Inferior parietal cortex (tissue), 1 donor: ENCODE results near the gene CD151.

ENCODE experiments used
- DNase-seq: peaks from one replicate; pipeline ENCODE4 v3.0.0-alpha.2; 2016; ENCODE audit errors: extremely low spot score

CD151 gene

DNA sequence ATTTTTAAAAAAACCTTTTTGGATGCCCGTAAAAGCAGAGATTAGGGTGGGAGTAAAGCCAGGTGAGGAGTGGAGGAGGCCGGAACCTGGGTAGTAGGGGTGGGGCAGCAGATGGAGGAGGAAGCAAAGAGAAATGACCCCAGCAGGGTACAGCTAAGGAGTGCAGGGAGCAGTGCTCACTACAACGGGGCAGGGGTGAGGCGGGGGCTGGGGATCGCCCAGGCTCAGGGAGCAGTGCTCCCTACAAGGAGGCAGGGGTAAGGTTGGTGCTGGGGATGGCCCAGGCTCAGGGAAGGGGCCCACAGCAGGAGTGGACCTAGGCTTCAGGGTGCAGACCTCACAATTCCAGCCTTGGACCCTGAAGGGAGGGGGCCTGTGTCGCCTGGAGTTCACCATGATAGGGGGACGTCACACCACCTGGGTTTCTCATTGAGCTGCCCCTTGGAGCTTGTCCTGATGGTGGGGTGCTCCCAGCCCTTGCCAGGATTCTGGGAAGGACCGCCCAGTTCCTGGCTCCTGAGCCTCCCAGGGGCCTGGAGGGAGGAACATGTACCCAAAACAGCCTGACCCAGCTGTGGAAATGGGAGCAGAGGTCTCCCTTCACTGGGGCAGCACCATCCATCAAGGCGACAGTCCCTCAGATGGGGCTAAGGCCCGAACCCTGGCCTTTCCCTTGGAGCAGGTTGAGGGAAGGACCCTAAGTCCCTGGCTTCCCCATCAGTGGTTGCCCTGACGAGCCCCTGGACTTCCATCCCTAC, 16.9 kb upstream of the CD151 start:
- DNase-seq = no peak

DNA sequence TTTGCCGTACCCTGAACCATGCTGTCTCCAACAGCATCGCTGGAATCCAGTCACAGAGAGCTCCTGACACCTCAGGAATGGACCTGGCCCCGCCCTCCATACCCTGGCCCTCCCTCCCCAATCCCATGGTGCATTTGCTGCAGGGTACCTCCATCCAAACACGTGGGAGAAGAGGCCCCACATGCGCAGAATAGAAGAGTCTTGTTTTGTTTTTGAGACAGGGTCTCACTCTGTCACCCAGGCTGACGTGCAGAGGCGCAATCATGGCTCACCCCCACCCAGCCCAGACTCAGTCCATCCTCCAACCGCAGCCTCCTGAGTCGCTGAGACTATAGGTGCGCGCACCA, 16.3 kb upstream of the CD151 start:
- no peak for DNase-seq

DNA sequence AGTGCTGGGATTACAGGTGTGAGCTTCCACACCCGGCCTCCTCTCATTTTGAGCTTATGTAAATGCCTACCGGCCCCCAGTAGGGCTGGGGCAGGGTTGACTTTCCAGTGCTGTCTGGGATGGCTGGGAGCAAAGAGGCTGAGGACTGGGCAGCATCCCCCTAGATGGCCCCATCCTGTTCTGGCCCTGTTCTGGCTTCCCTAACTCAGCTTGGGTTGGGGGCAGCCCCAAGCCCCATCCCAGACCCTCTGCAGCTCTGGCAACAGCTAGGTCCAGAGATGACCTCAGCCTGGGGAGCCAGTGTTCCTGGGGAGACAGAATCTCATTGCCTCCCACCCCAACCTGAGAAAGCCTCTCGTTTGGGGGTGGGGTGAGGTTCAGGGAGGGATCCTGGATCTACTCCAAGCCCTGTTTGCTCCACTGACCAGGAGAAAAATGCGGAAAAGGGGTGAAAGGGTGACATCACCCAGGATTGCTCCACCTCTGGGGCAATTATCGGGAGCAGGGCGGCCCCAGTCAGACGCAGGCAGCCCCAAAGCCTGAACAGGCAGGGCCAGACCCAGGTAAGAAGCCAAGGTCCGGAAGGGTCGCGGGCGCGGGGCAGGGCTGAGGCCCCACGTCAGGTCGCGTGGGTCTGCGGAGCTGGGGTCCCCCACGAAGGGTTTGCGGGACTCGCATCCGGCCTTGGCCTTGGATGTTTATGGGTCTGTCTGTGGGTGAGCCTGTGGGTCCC, 14.2 kb upstream of the CD151 start, which contains the start of gene PNPLA2:
PNPLA2 (plus strand) TSS at position 519 of the 733 bp plus-strand sequence. CDS start 805 bp downstream, outside the sequence.
- no peak for DNase-seq

DNA sequence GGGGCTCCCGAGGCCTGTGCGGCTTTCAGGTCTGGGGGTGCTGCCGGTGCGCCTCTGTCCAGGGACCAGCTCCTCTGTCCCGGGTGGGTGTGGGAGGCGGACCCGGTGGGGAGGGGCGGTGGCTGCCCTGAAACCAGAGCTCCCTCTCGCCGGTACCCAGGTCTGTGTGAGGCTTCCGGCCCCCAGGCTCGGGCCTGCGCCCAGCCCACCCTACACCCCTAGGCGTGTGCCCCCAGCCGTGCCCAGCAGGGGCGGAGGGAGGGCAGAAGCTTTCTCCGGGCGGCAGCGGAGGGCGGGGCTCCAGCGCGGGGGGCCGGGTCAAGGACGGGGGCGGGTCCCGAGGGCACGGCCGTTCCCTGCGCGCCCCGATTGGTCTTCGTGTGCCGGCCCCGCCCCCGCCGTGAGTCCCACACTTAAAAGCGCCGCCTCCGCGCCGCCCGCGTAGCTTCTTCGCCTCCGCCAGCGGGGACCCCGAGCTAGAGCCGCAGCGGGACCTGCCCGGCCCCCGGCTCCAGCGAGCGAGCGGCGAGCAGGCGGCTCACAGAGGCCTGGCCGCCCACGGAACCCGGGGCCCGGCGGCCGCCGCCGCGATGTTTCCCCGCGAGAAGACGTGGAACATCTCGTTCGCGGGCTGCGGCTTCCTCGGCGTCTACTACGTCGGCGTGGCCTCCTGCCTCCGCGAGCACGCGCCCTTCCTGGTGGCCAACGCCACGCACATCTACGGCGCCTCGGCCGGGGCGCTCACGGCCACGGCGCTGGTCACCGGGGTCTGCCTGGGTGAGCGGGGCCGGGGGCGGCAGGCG, 13.4 kb upstream of the CD151 start:
- DNase-seq = peak; percentile 81

DNA sequence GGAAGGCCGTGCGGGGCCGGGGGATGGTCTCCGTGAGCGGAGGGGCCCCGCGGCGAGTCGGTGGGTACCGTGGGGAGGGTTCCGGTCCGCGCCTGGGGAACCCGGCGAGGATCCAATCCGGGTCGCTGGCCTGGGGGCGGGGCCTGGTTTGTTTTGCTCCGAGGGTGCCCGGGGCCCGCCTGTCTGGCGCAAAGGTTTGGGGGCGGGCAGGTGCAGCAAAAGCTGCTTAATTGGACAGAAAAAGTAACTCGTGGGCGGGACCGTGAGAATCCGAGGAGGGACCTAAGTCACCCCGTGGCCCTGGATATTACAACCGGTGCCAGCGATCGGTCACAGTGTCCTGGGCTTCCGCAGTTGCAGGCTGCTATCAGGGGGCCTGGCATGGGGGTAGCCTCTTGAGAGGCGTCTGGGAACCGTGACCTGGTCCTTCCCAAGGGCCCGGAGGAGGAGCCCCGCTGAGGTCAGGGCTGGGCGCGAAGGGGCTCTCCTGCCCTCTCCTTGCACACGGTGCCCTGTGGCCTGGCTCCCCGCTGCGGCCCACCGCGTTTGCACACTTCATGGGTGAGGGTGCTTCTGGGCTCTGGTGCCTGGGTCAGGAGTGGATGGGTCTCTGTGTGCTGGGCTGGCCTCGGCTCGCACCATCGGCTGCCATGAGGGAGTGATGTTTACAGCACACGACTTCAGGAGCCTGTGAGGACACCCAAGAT, 12.7 kb upstream of the CD151 start:
- peak; percentile 57 for DNase-seq

DNA sequence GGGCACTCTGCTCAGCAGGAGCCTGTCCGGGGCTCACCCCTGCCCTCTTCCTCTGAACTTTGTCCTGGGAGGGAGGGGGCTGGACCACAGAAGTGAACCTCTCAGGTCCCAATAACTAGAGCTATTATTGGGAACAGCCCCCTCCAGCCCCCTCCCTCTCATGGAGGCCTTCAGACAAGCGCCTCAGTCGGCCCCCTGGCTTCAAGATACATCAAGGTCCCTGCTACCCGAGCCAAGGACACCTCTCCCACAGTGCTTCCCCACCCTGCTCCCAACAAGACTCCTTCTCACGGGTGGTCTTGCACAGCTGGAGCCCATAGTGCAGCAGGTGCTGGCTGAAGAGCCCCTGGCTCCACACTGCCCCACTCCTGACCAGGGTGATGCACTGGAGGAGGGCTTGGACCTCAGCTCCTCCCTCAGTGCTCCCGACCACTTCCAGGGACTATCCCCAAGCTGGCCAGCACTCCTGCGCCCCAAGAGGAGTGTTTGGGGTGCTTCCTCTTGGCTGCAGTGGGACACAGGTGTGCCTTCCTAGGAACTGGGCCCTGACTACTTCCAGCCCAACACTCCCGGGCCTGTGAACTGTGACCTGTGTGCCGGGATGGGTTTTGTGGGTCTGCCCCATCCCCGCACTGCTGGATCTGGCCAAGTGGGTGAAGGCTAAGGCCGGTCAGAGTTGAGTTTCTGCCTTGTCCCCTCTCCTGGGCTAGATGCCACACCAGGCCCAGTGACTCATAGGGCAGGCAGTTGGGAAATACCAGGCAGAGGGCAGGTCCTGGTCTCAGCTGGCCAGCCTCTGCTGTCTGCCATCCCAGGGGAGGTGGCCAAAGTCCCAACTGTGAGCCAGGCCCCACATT, 11.9 kb upstream of the CD151 start:
- no peak for DNase-seq

DNA sequence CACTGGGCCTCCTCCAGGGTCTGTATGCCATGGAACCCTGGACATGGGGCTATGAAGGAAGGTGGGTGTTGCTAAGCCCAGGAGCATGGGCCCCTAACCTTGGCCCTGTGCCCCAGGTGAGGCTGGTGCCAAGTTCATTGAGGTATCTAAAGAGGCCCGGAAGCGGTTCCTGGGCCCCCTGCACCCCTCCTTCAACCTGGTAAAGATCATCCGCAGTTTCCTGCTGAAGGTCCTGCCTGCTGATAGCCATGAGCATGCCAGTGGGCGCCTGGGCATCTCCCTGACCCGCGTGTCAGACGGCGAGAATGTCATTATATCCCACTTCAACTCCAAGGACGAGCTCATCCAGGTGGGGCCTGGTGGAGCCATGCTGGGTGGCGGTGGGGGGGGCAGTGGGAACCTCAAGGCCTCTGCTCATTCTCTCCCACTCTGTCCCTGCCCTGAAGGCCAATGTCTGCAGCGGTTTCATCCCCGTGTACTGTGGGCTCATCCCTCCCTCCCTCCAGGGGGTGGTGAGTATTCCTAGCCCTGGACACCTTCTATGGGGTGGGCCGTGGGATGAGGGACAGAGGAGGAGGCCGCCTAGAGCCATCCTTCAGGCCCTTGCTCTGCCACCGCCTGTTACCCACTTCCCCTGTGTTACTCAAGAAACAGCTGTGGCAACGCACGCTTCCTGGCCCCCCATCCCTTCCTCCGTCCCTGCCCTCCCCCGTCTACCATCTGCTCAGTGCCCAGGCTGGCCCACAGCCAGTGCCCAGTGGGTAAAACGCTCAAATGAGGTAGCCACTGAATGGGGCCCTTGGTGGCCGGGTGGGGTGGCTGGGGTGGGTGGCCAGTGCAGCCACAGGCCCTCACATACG, 11.0 kb upstream of the CD151 start:
- DNase-seq = no peak

DNA sequence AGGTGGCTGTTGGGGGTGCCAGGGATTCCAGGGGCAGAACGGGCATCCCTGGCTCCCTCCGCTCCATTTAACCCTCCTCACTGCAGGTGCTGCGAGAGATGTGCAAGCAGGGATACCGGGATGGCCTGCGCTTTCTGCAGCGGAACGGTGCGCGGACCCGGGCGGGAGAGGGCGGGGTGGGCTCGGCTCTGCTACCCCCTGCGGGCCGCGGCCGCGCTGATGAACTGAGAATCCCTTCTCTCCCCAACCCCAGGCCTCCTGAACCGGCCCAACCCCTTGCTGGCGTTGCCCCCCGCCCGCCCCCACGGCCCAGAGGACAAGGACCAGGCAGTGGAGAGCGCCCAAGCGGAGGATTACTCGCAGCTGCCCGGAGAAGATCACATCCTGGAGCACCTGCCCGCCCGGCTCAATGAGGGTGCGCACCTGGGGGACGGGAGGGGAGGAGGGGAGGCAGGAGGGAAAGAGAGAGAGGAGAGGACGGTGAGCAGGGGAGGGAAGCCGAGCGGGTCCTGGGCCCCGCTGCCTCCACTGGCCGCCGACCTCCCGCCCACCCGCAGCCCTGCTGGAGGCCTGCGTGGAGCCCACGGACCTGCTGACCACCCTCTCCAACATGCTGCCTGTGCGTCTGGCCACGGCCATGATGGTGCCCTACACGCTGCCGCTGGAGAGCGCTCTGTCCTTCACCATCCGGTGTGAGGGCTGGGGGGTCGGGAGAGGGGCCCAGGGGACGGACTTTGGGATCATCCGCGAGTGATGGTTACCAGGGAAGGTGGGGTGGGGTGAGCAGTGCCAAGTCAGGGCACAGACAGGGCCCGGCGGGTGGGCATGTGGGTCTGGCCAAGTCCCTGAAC, 9.1 kb upstream of the CD151 start:
- DNase-seq = no peak

DNA sequence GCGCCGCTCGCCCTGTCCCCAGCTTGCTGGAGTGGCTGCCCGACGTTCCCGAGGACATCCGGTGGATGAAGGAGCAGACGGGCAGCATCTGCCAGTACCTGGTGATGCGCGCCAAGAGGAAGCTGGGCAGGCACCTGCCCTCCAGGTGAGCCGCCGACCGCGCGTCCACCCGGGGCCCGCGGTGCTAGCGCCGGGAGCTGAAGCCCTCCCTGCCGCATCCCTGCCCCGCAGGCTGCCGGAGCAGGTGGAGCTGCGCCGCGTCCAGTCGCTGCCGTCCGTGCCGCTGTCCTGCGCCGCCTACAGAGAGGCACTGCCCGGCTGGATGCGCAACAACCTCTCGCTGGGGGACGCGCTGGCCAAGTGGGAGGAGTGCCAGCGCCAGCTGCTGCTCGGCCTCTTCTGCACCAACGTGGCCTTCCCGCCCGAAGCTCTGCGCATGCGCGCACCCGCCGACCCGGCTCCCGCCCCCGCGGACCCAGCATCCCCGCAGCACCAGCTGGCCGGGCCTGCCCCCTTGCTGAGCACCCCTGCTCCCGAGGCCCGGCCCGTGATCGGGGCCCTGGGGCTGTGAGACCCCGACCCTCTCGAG, 8.4 kb upstream of the CD151 start:
- DNase-seq = no peak

DNA sequence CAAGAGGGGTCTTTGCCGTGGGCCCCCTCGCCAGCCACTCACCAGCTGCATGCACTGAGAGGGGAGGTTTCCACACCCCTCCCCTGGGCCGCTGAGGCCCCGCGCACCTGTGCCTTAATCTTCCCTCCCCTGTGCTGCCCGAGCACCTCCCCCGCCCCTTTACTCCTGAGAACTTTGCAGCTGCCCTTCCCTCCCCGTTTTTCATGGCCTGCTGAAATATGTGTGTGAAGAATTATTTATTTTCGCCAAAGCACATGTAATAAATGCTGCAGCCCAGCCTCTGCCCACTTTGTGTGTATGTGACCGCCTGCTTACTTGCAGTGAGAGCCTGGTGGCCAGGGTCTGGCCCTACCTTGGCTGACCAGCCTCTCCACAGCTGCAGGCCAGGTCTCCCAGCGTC, 7.8 kb upstream of the CD151 start:
- no peak for DNase-seq

DNA sequence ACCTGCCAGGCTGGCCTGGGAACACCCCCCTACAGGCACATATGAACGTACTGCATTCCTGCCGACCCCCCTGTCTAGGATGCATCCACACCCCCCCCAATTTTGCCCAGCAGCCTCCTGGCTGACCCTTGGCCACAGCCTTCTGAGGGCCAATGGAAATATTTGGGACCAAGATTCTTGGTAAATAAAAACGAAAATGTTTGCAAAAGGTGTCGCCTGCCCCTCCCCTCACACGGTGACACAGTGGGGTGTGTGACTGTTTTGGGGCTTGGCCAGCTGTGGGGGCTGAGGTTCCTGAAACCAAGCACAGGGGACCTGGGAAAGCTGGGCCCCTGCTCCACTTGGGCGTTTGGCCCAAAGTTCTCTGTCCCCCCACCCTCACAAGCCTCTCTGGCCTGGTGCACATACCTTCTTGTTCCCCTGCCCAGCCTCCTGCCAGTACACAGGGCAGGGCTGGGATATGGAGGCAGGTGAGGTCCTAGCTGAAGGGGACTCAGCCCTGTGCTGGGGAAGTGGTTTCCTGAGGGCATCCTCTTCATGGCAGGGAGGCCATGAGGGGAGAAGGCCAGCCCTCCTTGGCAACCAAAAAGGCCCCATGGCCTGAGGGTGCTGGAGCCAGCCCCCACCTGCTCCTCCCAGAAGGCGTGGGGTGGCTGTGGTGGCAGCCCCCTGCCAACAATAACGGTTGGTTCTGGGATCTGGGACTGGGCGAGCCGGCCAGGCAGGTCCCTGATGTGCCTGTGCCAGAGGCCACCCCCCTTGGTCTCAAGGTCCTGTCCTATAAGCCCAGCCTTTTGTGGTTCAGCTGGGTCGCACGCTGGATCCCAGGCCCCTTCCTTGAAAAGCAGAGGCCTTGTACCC, 7.2 kb upstream of the CD151 start:
- no peak for DNase-seq

DNA sequence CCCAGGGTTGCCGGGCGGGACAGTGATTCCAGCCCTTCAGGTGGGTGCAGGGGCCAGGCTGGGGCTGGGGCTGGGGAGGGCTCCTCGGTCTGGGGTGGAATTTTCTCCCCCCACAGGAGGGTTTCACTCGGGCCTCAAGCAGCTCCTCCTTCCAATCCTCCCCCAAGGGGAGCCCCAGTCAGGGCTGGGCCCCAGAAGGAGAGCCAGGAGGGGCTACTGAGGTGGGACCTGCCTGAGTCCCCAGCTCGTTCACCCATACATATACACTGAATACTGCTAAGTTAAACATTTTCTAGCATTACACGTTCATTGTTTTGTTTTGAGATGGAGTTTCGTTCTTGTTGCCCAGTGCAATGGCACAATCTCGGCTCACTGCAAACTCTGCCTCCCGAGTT, 6.5 kb upstream of the CD151 start:
- no peak for DNase-seq

DNA sequence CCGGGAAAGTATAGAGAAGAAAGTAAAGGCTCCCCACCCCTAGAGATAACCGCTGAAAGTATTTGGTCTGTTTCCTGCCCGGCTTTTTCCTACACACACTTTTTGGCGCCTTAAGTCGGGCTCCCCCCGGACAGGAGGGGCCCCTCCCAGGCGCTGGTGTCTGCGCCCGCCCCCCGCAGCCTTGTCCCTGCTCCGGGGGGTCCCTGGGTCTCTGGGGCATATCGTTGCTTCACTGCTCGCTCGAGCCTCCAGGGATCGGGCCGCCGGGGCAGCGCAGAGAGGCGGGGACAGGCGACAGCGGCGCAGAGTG, 6.0 kb upstream of the CD151 start:
- DNase-seq = no peak

DNA sequence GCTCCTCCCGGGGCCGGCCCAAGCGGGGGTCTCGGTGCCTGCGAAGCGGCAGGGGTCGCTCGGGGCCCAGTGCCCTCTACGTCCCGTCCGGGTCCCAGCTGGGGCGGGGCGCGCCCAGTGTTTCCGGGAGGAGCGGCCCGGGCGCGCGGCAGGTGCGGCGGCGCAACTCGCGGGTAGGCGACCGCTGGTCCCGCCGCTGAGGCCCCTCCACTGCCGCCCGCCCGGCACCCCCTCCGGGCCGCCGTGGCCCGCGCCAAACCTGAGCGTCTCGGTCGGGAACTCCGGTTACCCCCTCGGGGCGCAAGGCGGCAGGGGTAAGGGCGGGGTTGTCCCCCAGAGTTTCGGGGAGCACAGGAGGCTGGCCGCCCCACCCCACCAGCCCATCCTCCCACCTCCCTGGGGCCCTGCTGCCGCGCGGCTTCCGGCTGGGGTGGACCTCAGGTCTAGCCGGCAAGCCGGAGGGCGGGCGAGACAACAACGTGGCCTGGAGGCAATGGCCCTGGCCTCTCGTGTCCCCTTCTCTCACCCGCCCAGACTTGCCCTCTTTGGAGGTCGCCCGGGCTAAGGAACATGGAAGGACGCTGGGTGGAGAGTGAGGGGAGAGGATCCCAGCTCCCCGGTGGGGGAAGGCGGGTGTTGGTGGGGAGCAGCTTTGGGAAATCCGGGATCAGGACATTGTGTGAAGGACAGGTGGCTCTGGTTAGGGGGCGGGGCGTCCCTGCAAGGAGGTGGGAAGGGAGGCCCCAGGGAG, 5.4 kb upstream of the CD151 start:
- DNase-seq = no peak

DNA sequence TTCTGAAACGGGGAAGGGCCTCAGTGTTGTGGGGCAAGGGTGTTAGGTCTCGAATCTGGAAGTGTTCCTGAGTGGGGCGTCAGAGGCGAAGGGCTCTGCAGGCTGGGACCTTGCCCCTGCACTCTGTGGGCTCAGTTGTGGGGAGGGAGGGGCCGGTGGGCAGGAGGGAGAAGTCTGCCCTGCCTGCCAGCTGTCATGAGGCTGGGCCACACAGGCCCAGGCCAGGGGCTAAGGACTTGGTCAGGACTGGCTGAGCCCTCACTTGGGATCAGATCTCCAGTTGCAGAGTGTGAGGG, 4.9 kb upstream of the CD151 start, which contains the start of gene CRACR2B:
CRACR2B (plus strand) TSS at position 23 of the 296 bp plus-strand sequence. CDS start 689 bp downstream, outside the sequence.
- no peak for DNase-seq

DNA sequence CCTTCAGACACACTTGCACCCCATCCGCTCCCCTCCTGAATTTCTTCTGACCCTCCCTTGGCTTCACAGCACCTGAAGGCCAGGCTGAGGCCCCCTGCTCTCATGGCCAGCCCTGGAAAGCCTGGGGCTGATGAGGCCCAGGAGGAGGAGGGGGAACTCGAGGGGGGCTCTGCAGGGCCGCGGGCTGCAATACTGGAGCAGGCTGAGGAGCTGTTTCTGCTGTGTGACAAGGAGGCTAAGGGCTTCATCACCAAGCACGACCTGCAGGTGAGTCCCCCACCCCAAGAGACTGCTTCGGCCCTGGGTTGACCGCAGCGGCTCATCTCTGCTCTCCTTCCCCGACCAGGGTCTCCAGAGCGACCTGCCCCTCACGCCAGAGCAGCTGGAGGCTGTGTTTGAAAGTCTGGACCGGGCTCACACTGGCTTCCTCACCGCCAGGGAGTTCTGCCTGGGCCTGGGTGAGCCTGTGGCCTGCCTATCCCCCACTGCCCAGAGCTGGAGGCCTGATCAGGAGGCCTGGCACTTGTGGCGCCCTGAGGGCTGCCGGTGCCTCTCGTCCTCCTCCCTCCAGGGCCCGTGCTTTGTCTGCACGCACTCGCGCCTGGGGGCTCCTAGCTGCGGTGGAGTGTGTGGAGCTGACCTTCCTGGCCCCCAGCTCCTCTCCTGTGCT, 4.1 kb upstream of the CD151 start:
- no peak for DNase-seq
